ENCODE data around the gene ALDH1B1.

GRCh38 chr9:38355115-38355514 is 37.4 kb upstream of the ALDH1B1 start:
- TF ChIP-seq YY1 (IDR thresholded peaks at IDR 0.05; ENCODE audit: low read depth), result no peak
- no peak for TF ChIP-seq REST (IDR thresholded peaks at IDR 0.05; ENCODE audit: low read depth, low read length)
- no peak for TF ChIP-seq FOXM1 (IDR thresholded peaks at IDR 0.05; ENCODE audit: low read depth)
- TF ChIP-seq CTCF (IDR thresholded peaks at IDR 0.05), result no peak
- TF ChIP-seq RXRA (IDR thresholded peaks at IDR 0.05; ENCODE audit: borderline replicate concordance, low read depth), result no peak
- no peak for TF ChIP-seq EP300 (IDR thresholded peaks at IDR 0.05; ENCODE audit: borderline replicate concordance in 1 of 2, low read depth in 1 of 2, low read length in 1 of 2)
- no peak for TF ChIP-seq RAD21 (IDR thresholded peaks at IDR 0.05; ENCODE audit: low read length)
- no peak for TF ChIP-seq GABPA (IDR thresholded peaks at IDR 0.05; ENCODE audit: low read depth)
